HCT116 (cell line): Measurements from ENCODE around the gene AOC3. TPM values are rescaled to one million over a fixed set of nuclear protein-coding genes. Genes with fewer than 3 reads are reported as not detected.

Experiments used
- ATAC-seq: fragments of 200-7000 bp; cut with Tn5 transposase; 2 replicates; pipeline ENCODE4 v1.9.1; 2020; ENCODE audit warnings: mild to moderate bottlenecking, moderate library complexity
- BruUV-seq: library from RNA; stranded (reverse); fragments of 400-500 nt; replicated peaks from 2 replicates; lab custom pipeline; 2021; lab: Mats Ljungman, UMichigan
- CTCF ChIA-PET: fragments of 300-600 bp; sonication (Branson Sonifier 250); formaldehyde crosslinking; loops from one replicate; lab custom pipeline; 2021; ENCODE audit warnings: antibody characterized with exemption; lab: Charles Lee
- POLR2A ChIA-PET: fragments of 300-600, 350-600 bp; sonication (Branson Sonifier 250); formaldehyde crosslinking; loops from one replicate; lab custom pipeline; 2021; ENCODE audit warnings: antibody characterized with exemption; lab: Charles Lee
- RAD21 ChIA-PET, 2 experiments: fragments of 300-600 bp; sonication (Branson Sonifier 250); formaldehyde crosslinking; loops; one replicate each; lab custom pipeline; 2023; ENCODE audit warnings: low total read pairs in 2 of 2; ENCODE audit not compliant: uncharacterized antibody in 2 of 2, unreplicated experiment in 2 of 2, low non-redundant PET in 1 of 2; lab: Charles Lee
- DNase-seq: peaks from one replicate; pipeline ENCODE4 v3.0.0-alpha.2; 2010; ENCODE audit warnings: low read depth, low spot score
- H2AFZ ChIP-seq: fragments of 200-600 bp; shearing (Covaris generic), sonication (generic); 2 replicates; pipeline ENCODE4 v1.6.1; 2017; ENCODE audit warnings: low read depth, mixed run types, mixed read lengths, antibody characterized with exemption, low read length; ENCODE audit not compliant: poor library complexity, severe bottlenecking
- H3K27ac ChIP-seq: 2 replicates; pipeline ENCODE4 v1.5.1; 2012; ENCODE audit warnings: low read depth, low read length
- H3K27me3 ChIP-seq: fragments of 200-600 bp; sonication (generic); 2 replicates; pipeline ENCODE4 v1.6.1; 2016; ENCODE audit warnings: mixed run types, low read length, mixed read lengths; ENCODE audit not compliant: insufficient read depth
- H3K36me3 ChIP-seq, 2 experiments: fragments of 200-500 bp in 1 of 2; fragments of 200-600 bp in 1 of 2; sonication (Bioruptor generic) in 1 of 2; sonication (generic) in 1 of 2; 2 replicates each; pipeline versions ENCODE4 v1.5.1 to v1.6.1; 2014 to 2016; ENCODE audit warnings: low read length in 2 of 2, inconsistent platforms in 1 of 2, mixed read lengths in 1 of 2, mixed run types in 1 of 2; ENCODE audit not compliant: insufficient read depth in 2 of 2, control insufficient read depth in 1 of 2
- H3K4me1 ChIP-seq, 2 experiments: fragments of 200-600 bp in 1 of 2; sonication (generic) in 1 of 2; 2 replicates each; pipeline versions ENCODE4 v1.5.1 to v1.6.1; 2012 to 2017; ENCODE audit warnings: low read length in 2 of 2, inconsistent platforms in 1 of 2, mild to moderate bottlenecking in 1 of 2, mixed read lengths in 1 of 2, mixed run types in 1 of 2, moderate library complexity in 1 of 2; ENCODE audit not compliant: insufficient read depth in 2 of 2, control insufficient read depth in 1 of 2
- H3K4me2 ChIP-seq: fragments of 200-600 bp; sonication (generic); 2 replicates; pipeline ENCODE4 v1.6.1; 2017; ENCODE audit warnings: mixed run types, low read length, mixed read lengths
- H3K4me3 ChIP-seq, 2 experiments: fragments of 200-600 bp in 1 of 2; sonication (generic) in 1 of 2; replicated peaks in 1 of 2; 2 replicates each; pipeline ENCODE4 v1.5.1; 2011 to 2016; ENCODE audit warnings: low read length in 2 of 2, control low read depth in 1 of 2, low read depth in 1 of 2, mild to moderate bottlenecking in 1 of 2, mixed read lengths in 1 of 2, mixed run types in 1 of 2
- H3K79me2 ChIP-seq: fragments of 200-600 bp; sonication (generic); 2 replicates; pipeline ENCODE4 v1.6.1; 2017; ENCODE audit warnings: mild to moderate bottlenecking, mixed run types, low read length, moderate library complexity, mixed read lengths; ENCODE audit not compliant: insufficient read depth
- H3K9ac ChIP-seq: fragments of 200-600 bp; sonication (generic); 2 replicates; pipeline ENCODE4 v1.6.1; 2016; ENCODE audit warnings: low read length, mixed read lengths
- H3K9me2 ChIP-seq: fragments of 200-600 bp; sonication (generic), shearing (Covaris generic); 2 replicates; pipeline ENCODE4 v1.6.1; 2017; ENCODE audit warnings: mixed run types, mild to moderate bottlenecking, moderate library complexity; ENCODE audit not compliant: insufficient read depth
- H3K9me3 ChIP-seq, 2 experiments: fragments of 200-500 bp in 1 of 2; fragments of 200-600 bp in 1 of 2; sonication (Bioruptor generic) in 1 of 2; sonication (generic) in 1 of 2; 2 replicates each; pipeline ENCODE4 v1.6.1; 2014 to 2017; ENCODE audit warnings: low read length in 2 of 2, mixed read lengths in 2 of 2, inconsistent platforms in 1 of 2, low read depth in 1 of 2, mild to moderate bottlenecking in 1 of 2, mixed run types in 1 of 2, moderate library complexity in 1 of 2; ENCODE audit not compliant: control insufficient read depth in 1 of 2, insufficient read depth in 1 of 2
- H4K20me1 ChIP-seq: fragments of 200-600 bp; sonication (generic), shearing (Covaris generic); 2 replicates; pipeline ENCODE4 v1.6.1; 2017; ENCODE audit warnings: mixed run types, mild to moderate bottlenecking, moderate library complexity; ENCODE audit not compliant: insufficient read depth
- CEBPB ChIP-seq: IDR thresholded peaks from 2 replicates; pipeline ENCODE4 v1.6.1; 2012; ENCODE audit warnings: low read depth
- EGR1 ChIP-seq: IDR thresholded peaks from 2 replicates; pipeline ENCODE4 v1.6.1; 2012; ENCODE audit warnings: low read depth
- ELF1 ChIP-seq: IDR thresholded peaks from 2 replicates; pipeline ENCODE4 v1.6.1; 2012; ENCODE audit warnings: low read depth, borderline replicate concordance
- EZH2phosphoT487 ChIP-seq: fragments of 200-600 bp; IDR thresholded peaks from 2 replicates; pipeline ENCODE4 v1.6.1; 2018; ENCODE audit warnings: antibody characterized with exemption, borderline replicate concordance
- FOSL1 ChIP-seq: IDR thresholded peaks from 2 replicates; pipeline ENCODE4 v1.6.1; 2012; ENCODE audit warnings: low read depth
- RAD21 ChIP-seq: IDR thresholded peaks from 2 replicates; pipeline ENCODE4 v1.6.1; 2012; ENCODE audit warnings: low read depth, mild to moderate bottlenecking
- SRF ChIP-seq: IDR thresholded peaks from 2 replicates; pipeline ENCODE4 v1.6.1; 2012; ENCODE audit warnings: low read depth
- TCF7L2 ChIP-seq: IDR thresholded peaks from 2 replicates; pipeline ENCODE4 v1.7.0; 2011; ENCODE audit warnings: borderline replicate concordance, inconsistent platforms; ENCODE audit not compliant: insufficient read depth, insufficient read length; ENCODE audit errors: extremely low read depth
- intact Hi-C: fragments of 100-400 bp; cut with micrococcal nuclease; formaldehyde crosslinking; loops from 2 replicates; pipeline ENCODE4 v1.10.0; 2022
- total RNA-seq: library from RNA; stranded (reverse); gene quantifications from one replicate; pipeline ENCODE4 v1.2.1, GENCODE V29; 2021; ENCODE audit not compliant: unreplicated experiment
- TF ChIP-seq, protein P1 (sequence below): IDR thresholded peaks from 2 replicates; pipeline ENCODE4 v1.6.1; 2011; ENCODE audit warnings: mild to moderate bottlenecking, low read length, moderate library complexity; ENCODE audit not compliant: insufficient replicate concordance; ENCODE audit errors: extremely low read depth
- TF ChIP-seq, protein P2 (sequence below): IDR thresholded peaks from 2 replicates; pipeline ENCODE4 v1.6.1; 2012; ENCODE audit warnings: low read depth

AOC3 gene
- total RNA-seq, 1 experiment from 2014 or later, result 5.9 TPM

DNA sequence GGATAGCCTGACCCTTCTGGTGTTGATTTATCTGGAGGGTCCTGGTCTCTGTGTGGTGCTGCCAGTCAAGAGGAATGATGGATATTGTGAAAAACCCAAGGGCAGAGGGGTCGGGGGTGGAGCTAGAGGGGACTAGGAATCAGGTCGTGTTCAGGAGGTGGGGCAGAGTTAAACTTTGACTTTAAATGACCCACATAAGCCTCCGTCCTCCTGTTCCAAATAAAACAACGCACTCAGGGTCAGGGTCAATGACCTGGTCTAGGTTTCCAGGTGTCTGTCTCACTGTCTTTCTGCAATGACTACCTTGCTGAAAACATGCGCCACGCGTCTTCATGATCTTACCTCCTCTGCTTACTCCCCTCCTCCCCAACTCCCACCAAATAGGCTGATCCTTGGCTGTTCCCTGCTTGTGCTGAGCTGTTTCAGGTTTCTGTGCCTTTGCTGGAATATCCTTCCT is 14.7 kb downstream of the AOC3 start:
- H3K4me2 ChIP-seq, result no peak overlapping the region
- ChIA-PET CTCF (no interaction called here), POLR2A (no interaction called here), RAD21 (no interaction called here)
- no peak overlapping the region for H3K9ac ChIP-seq
- no peak for ATAC-seq
- intact Hi-C loops, result no loop called here
- H3K27me3 ChIP-seq, result no peaks in the 10 kb centered on the region
- no peaks in the 10 kb centered on the region for H3K36me3 ChIP-seq
- H3K4me3 ChIP-seq, result no peak overlapping the region
- no peak overlapping the region for H2AFZ ChIP-seq
- no peaks in the 10 kb centered on the region for H4K20me1 ChIP-seq
- no peaks in the 10 kb centered on the region for H3K9me2 ChIP-seq
- no peaks in the 10 kb centered on the region for H3K79me2 ChIP-seq
- DNase-seq, result no peak
- H3K4me1 ChIP-seq, result peaks cover 0 to 3% of the 10 kb centered on the region in 2 experiments; a peak in 1 of 4 replicates
- no TSS peak for BruUV-seq
- TF ChIP-seq RAD21, result no peak
- TF ChIP-seq SRF, result no peak
- TF ChIP-seq, protein P1, sequence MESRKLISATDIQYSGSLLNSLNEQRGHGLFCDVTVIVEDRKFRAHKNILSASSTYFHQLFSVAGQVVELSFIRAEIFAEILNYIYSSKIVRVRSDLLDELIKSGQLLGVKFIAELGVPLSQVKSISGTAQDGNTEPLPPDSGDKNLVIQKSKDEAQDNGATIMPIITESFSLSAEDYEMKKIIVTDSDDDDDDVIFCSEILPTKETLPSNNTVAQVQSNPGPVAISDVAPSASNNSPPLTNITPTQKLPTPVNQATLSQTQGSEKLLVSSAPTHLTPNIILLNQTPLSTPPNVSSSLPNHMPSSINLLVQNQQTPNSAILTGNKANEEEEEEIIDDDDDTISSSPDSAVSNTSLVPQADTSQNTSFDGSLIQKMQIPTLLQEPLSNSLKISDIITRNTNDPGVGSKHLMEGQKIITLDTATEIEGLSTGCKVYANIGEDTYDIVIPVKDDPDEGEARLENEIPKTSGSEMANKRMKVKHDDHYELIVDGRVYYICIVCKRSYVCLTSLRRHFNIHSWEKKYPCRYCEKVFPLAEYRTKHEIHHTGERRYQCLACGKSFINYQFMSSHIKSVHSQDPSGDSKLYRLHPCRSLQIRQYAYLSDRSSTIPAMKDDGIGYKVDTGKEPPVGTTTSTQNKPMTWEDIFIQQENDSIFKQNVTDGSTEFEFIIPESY, result no peak
- TF ChIP-seq EZH2phosphoT487, result no peak
- TF ChIP-seq, protein P2, sequence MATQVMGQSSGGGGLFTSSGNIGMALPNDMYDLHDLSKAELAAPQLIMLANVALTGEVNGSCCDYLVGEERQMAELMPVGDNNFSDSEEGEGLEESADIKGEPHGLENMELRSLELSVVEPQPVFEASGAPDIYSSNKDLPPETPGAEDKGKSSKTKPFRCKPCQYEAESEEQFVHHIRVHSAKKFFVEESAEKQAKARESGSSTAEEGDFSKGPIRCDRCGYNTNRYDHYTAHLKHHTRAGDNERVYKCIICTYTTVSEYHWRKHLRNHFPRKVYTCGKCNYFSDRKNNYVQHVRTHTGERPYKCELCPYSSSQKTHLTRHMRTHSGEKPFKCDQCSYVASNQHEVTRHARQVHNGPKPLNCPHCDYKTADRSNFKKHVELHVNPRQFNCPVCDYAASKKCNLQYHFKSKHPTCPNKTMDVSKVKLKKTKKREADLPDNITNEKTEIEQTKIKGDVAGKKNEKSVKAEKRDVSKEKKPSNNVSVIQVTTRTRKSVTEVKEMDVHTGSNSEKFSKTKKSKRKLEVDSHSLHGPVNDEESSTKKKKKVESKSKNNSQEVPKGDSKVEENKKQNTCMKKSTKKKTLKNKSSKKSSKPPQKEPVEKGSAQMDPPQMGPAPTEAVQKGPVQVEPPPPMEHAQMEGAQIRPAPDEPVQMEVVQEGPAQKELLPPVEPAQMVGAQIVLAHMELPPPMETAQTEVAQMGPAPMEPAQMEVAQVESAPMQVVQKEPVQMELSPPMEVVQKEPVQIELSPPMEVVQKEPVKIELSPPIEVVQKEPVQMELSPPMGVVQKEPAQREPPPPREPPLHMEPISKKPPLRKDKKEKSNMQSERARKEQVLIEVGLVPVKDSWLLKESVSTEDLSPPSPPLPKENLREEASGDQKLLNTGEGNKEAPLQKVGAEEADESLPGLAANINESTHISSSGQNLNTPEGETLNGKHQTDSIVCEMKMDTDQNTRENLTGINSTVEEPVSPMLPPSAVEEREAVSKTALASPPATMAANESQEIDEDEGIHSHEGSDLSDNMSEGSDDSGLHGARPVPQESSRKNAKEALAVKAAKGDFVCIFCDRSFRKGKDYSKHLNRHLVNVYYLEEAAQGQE, result no peak
- TF ChIP-seq ELF1, result no peak
- TF ChIP-seq CEBPB, result no peak
- no peak for TF ChIP-seq EGR1
- no peak for TF ChIP-seq TCF7L2
- TF ChIP-seq FOSL1, result no peak
- H3K9me3 ChIP-seq, result no peaks in the 10 kb centered on the region
- no peak overlapping the region for H3K27ac ChIP-seq
